Prostate gland (tissue), 2 donors: Measurements from ENCODE around the gene POLA2. TPM values are rescaled to one million over a fixed set of nuclear protein-coding genes. Genes with fewer than 3 reads are reported as not detected.
A peak's percentile ranks its signal among the peaks of the same experiment; 100 is the strongest.

Experiments
- DNase-seq: peaks from one replicate; pipeline ENCODE4 v3.0.0-alpha.2; 2019; ENCODE audit warnings: low spot score
- H3K27ac ChIP-seq, 2 donors: fragments of 200-600 bp; sonication (generic); 2 replicates each; pipeline ENCODE4 v1.5.1; 2017 to 2019
- H3K27me3 ChIP-seq: fragments of 200-600 bp; sonication (generic); replicated peaks from 2 replicates; pipeline ENCODE4 v1.5.1; 2019; ENCODE audit not compliant: insufficient read depth
- H3K36me3 ChIP-seq, 2 donors: fragments of 200-600 bp; sonication (generic); 1 replicate in 1 of 2; 2 replicates in 1 of 2; pipeline versions ENCODE4 v1.5.1 to v1.8.1; 2017 to 2019
- H3K4me1 ChIP-seq: fragments of 200-600 bp; sonication (generic); replicated peaks from 2 replicates; pipeline ENCODE4 v1.5.1; 2019
- H3K4me3 ChIP-seq, 2 donors: fragments of 200-600 bp; sonication (generic); 2 replicates each; pipeline ENCODE4 v1.5.1; 2017 to 2019
- H3K9me3 ChIP-seq: fragments of 200-600 bp; sonication (generic); 2 replicates; pipeline ENCODE4 v1.5.1; 2017
- CTCF ChIP-seq, 4 experiments: fragments of 200-600 bp in 2 of 4; fragments of 450-650 bp in 2 of 4; sonication (generic) in 2 of 4; IDR thresholded peaks; 1 replicate in 3 of 4; 2 replicates in 1 of 4; pipeline ENCODE4 v1.5.1; 2016 to 2019; ENCODE audit warnings: antibody characterized with exemption in 4 of 4, mild to moderate bottlenecking in 2 of 4, moderate library complexity in 2 of 4
- POLR2A ChIP-seq: fragments of 450-650 bp; IDR thresholded peaks from one replicate; pipeline ENCODE4 v1.6.1; 2016; ENCODE audit warnings: antibody characterized with exemption, mild to moderate bottlenecking
- POLR2AphosphoS5 ChIP-seq: sonication (generic); formaldehyde crosslinking; IDR thresholded peaks from one replicate; pipeline ENCODE4 v1.6.1; 2017; ENCODE audit warnings: antibody characterized with exemption
- WGBS: methylation state at CpG from one replicate; pipeline ENCODE4 v1.1.5; 2018; 5-methylcytosine and 5-hydroxymethylcytosine counted together
- intact Hi-C: fragments of 100-400 bp; cut with DNase I; formaldehyde crosslinking; loops from one replicate; pipeline ENCODE4 v1.14.2; 2022
- total RNA-seq, 2 donors: library from RNA; depleted of rRNA; stranded (reverse); fragments of >200 nt; gene quantifications; one replicate each; pipeline ENCODE4 v1.1.0, GENCODE V29; 2016

Gene POLA2
- total RNA-seq, 2 donors from 2014 or later, result 21.6 to 25.9 TPM

- Histone ChIP-seq H3K27ac (peak overlapping the region in 1 of 2 donors; percentile 1), H3K4me1 (peaks cover 10% of the 10 kb centered on the region), H3K36me3 (no peaks in the 10 kb centered on the region), H3K27me3 (no peaks in the 10 kb centered on the region), H3K4me3 (no peak overlapping the region), H3K9me3 (no peaks in the 10 kb centered on the region)
- intact Hi-C loops, result no loop called here
- TF ChIP-seq CTCF (IDR thresholded peaks at IDR 0.05) (no peak), POLR2A (no peak), POLR2AphosphoS5 (no peak)
- WGBS, result 69% methylated on average over 12 of the region's 12 CpGs
- no peak for DNase-seq
These were observed 39.9 kb downstream of the POLA2 start for GRCh38 chr11:65301491-65302329.

- no peak overlapping the region for H3K4me3 ChIP-seq
- peaks cover 10% of the 10 kb centered on the region for H3K4me1 ChIP-seq
- TF ChIP-seq CTCF (IDR thresholded peaks at IDR 0.05), result no peak
- no peak for TF ChIP-seq POLR2AphosphoS5
- TF ChIP-seq POLR2A, result no peak
- no peaks in the 10 kb centered on the region for H3K27me3 ChIP-seq
- no peaks in the 10 kb centered on the region for H3K9me3 ChIP-seq
- intact Hi-C loops, result no loop called here
- no peaks in the 10 kb centered on the region for H3K36me3 ChIP-seq
- H3K27ac ChIP-seq, result no peak overlapping the region
- WGBS, result 94% methylated on average over 3 of the region's 3 CpGs
- DNase-seq, result no peak
These were observed 41.8 kb downstream of the POLA2 start for GRCh38 chr11:65303555-65303954.

- intact Hi-C loops, result no loop called here
- Histone ChIP-seq H3K27me3 (no peaks in the 10 kb centered on the region), H3K27ac (no peak overlapping the region), H3K9me3 (no peaks in the 10 kb centered on the region), H3K4me1 (peaks cover 8% of the 10 kb centered on the region), H3K4me3 (no peak overlapping the region), H3K36me3 (no peaks in the 10 kb centered on the region)
- TF ChIP-seq POLR2AphosphoS5 (no peak), POLR2A (no peak), CTCF (IDR thresholded peaks at IDR 0.05) (no peak)
- DNase-seq, result no peak
- 94% methylated on average over 4 of the region's 4 CpGs for WGBS
These were observed 42.3 kb downstream of the POLA2 start for GRCh38 chr11:65304110-65304509.

- H3K27ac ChIP-seq, result peak overlapping the region in 1 of 2 donors; percentile 54
- WGBS, result 91% methylated on average over 7 of the region's 7 CpGs
These were observed 42.9 kb downstream of the POLA2 start for GRCh38 chr11:65304613-65305012.

More at GRCh38 chr11:65304613-65305012, 42.9 kb downstream of the POLA2 start:
- Histone ChIP-seq H3K4me1 (peaks cover 8% of the 10 kb centered on the region), H3K9me3 (no peaks in the 10 kb centered on the region), H3K4me3 (no peak overlapping the region), H3K36me3 (no peaks in the 10 kb centered on the region), H3K27me3 (no peaks in the 10 kb centered on the region)
- TF ChIP-seq CTCF (IDR thresholded peaks at IDR 0.05), result no peak
- TF ChIP-seq POLR2A, result no peak
- no peak for TF ChIP-seq POLR2AphosphoS5
- intact Hi-C loops, result no loop called here
- no peak for DNase-seq
